Kidney (tissue), 14 donors: Measurements from ENCODE around the gene LRP5. TPM values are rescaled to one million over a fixed set of nuclear protein-coding genes. Genes with fewer than 3 reads are reported as not detected.
"Not testable (repeated sequence)": the region's sequence is repeated elsewhere in the genome, so short reads cannot be mapped to it uniquely, and the experiment has no call there.

Source experiments
- DNase-seq, 5 donors: peaks; one replicate each; pipeline ENCODE4 v3.0.0-alpha.2; 2013 to 2020
- FAIRE-seq: peaks from 2 replicates; lab custom pipeline; 2012; peaks lifted over from hg19 to GRCh38; lab: Jason Lieb, UNC
- H3K27ac ChIP-seq, 2 donors: one replicate each; pipeline ENCODE4 v1.7.0; 2013; ENCODE audit warnings: low read depth in 2 of 2, low read length in 2 of 2, inconsistent platforms in 1 of 2
- H3K27me3 ChIP-seq: one replicate; pipeline ENCODE4 v1.7.1; 2013; ENCODE audit warnings: low read length, inconsistent platforms; ENCODE audit not compliant: control insufficient read depth, insufficient read depth
- H3K36me3 ChIP-seq, 3 donors: one replicate each; pipeline versions ENCODE4 v1.7.0 to v1.7.1; 2013; ENCODE audit warnings: low read length in 3 of 3, control low read depth in 1 of 3, inconsistent platforms in 1 of 3; ENCODE audit not compliant: insufficient read depth in 3 of 3, control insufficient read depth in 2 of 3
- H3K4me1 ChIP-seq, 3 donors: one replicate each; pipeline versions ENCODE4 v1.7.0 to v1.7.1; 2013; ENCODE audit warnings: low read length in 3 of 3, inconsistent platforms in 1 of 3, low read depth in 1 of 3; ENCODE audit not compliant: control insufficient read depth in 2 of 3, insufficient read depth in 2 of 3
- H3K4me3 ChIP-seq, 3 donors: one replicate each; pipeline versions ENCODE4 v1.7.0 to v1.8.1; 2013; ENCODE audit warnings: low read length in 3 of 3, control low read depth in 1 of 3, inconsistent platforms in 1 of 3
- H3K9ac ChIP-seq, 3 donors: one replicate each; pipeline versions ENCODE4 v1.7.0 to v1.7.1; 2013; ENCODE audit warnings: low read length in 3 of 3, control low read depth in 1 of 3, inconsistent platforms in 1 of 3
- H3K9me3 ChIP-seq, 3 donors: one replicate each; pipeline versions ENCODE4 v1.7.0 to v1.7.1; 2013; ENCODE audit warnings: low read length in 3 of 3, control low read depth in 1 of 3, inconsistent platforms in 1 of 3; ENCODE audit not compliant: control insufficient read depth in 2 of 3, insufficient read depth in 1 of 3
- CTCF ChIP-seq: IDR thresholded peaks from 3 replicates; pipeline ENCODE4 v1.5.1; 2012; ENCODE audit warnings: mild to moderate bottlenecking, moderate library complexity, borderline replicate concordance; ENCODE audit not compliant: insufficient read depth; ENCODE audit errors: extremely low read depth
- intact Hi-C: fragments of 100-400 bp; cut with DNase I; formaldehyde crosslinking; loops from one replicate; pipeline ENCODE4 v1.11.1; 2022
- polyA plus RNA-seq: library from polyadenylated mRNA; stranded (reverse); fragments of 350-450 nt; fragmentation: Illumina TruSeq; extraction: RNeasy Lipid Tissue Mini Kit (QIAGEN cat#74804); gene quantifications from one replicate; pipeline ENCODE4 v1.2.3, GENCODE V29; 2014; ENCODE audit warnings: low read depth, low replicate concordance; ENCODE audit not compliant: insufficient read depth
- total RNA-seq: library from RNA; stranded (reverse); fragmentation: NEBNext Ultra II Directional; extraction: Animal tissue kit (Norgen Biotek cat#: 25700); gene quantifications from one replicate; pipeline ENCODE4 v1.2.1, GENCODE V29; 2021
- donor health status: control.
- donor health status: control.
- donor health status: control.
- donor health status: control.
- donor health status: control.
- donor health status: DM: yes; HTN: yes; CAD: no.
- donor health status: Normal renal cell carcinoma (clear cell type).

LRP5 gene
- total and polyA plus RNA-seq, 2 donors from 2014 or later: 55.4 to 71.3 TPM

DNA sequence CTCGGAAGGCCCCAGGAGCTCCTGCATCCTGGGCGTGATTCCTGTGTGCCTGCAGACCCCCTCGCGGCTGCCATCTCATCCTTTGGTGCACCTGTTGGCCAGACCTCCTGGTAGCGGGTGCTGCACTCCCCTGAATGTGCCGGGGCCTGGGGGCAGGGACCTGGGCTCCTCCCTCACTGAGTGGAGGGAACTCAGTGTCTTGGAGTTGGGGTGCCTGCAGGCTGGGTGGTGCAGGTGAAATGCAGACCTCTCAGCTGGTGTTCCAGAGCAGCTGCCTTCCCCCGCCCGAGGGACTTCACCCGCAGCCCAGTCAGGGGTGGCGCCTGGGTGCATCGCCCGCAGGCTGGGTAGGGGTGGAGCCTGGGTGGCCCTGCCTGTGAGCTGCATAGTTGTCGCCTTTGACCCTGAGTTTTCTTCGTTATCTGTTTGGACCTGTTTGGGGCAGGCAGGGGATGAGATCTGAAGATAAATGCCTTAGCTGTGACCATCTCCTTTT lies 31.4 kb downstream of the LRP5 start:
- intact Hi-C loops: no loop called here
- FAIRE-seq: no peak
- TF ChIP-seq CTCF: no peak
- Histone ChIP-seq H3K4me3 (no peak overlapping the region), H3K9ac (peak overlapping the region in 1 of 3 donors; percentile 7), H3K4me1 (peaks cover 0 to 29% (median 20%) of the 10 kb centered on the region in 3 donors), H3K36me3 (no peaks in the 10 kb centered on the region), H3K27ac (peak overlapping the region in 1 of 2 donors; percentile 78), H3K9me3 (no peaks in the 10 kb centered on the region), H3K27me3 (no peaks in the 10 kb centered on the region)
- DNase-seq: no peak

DNA sequence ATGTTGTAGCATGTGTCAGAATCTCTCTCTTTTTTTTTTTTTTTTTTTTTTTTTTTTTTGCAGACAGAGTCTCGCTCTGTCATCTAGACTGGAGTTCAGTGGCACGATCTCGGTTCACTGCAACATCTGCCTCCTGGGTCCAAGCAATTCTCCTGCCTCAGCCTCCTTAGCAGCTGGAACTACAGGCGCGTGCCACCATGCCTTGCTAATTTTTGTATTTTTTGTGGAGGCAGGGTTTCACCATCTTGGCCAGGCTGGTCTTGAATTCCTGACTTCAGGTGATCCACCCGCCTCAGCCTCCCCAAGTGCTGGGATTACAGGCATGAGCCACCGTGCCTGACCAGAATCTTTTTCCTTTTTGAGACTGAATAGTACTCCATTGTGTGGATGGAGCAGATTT lies 32.4 kb downstream of the LRP5 start:
- H3K4me1 ChIP-seq: peaks cover 0 to 32% (median 20%) of the 10 kb centered on the region in 3 donors
- H3K9me3 ChIP-seq, H3K4me3 ChIP-seq, H3K36me3 ChIP-seq, FAIRE-seq, H3K9ac ChIP-seq, DNase-seq, H3K27ac ChIP-seq, H3K27me3 ChIP-seq, intact Hi-C loops: not testable (repeated sequence)

DNA sequence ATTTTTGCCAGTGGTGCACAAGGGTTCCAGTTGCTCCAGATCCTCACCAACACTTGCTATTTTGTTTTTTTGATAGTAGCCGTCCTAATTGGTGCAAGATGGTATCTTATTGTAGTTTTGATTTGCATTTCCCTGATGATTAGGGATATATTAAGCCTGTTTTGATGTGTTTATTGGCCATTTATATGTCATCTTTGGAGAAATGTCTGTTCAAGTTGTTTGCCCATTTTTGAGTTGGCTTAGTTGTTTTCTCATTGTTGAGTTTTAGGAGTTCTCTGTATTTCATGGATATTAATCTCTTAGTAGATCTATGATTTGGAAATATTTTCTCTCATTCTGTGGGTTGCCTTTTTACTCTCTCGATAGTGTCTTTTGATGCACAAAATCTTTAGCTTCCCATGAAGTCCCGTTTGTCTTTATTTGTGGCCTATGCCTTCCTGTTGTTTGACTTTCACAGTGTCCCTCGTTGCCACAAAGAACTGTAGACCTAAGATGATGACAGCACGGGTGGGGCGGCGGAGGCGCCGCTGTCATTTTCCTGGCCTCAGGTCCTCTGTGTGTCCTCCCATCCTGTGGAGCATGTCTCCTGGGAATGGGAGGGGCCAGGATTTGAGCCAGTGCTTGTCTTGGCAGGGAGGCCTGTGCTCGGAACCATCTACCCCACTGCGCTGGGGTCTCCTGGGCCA lies 33.5 kb downstream of the LRP5 start:
- H3K4me3 ChIP-seq: no peak overlapping the region
- H3K9ac ChIP-seq: no peak overlapping the region
- H3K4me1 ChIP-seq: peaks cover 0 to 35% (median 20%) of the 10 kb centered on the region in 3 donors
- intact Hi-C loops: no loop called here
- DNase-seq (peak in 1 of 5 donors; percentile 83), FAIRE-seq (no peak)
- no peaks in the 10 kb centered on the region for H3K36me3 ChIP-seq
- no peak overlapping the region for H3K27ac ChIP-seq
- H3K27me3 ChIP-seq: no peaks in the 10 kb centered on the region
- TF ChIP-seq CTCF: no peak
- no peaks in the 10 kb centered on the region for H3K9me3 ChIP-seq

DNA sequence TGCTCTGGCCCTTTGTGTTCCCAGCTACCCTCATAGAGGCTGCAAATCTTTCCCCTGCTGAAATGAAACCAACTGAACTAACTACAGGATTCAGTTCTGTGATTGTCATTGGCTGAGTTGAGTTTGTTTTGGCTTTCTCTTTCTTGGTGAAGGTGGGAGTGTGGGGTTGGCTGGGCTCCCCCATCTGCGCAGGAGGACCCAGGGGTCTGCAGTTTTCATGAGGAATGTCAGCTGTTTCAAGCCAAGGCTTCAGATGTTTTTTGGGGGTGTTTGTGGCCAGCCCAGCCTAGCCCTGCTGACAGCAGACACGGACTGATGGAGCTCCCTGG lies 34.0 kb downstream of the LRP5 start:
- FAIRE-seq: no peak
- no peak overlapping the region for H3K9ac ChIP-seq
- H3K27me3 ChIP-seq: no peaks in the 10 kb centered on the region
- H3K27ac ChIP-seq: no peak overlapping the region
- no peaks in the 10 kb centered on the region for H3K9me3 ChIP-seq
- no peak overlapping the region for H3K4me3 ChIP-seq
- intact Hi-C loops: no loop called here
- no peak for TF ChIP-seq CTCF
- peak in 1 of 5 donors; percentile 79 for DNase-seq
- H3K36me3 ChIP-seq: no peaks in the 10 kb centered on the region
- H3K4me1 ChIP-seq: peaks cover 0 to 30% (median 20%) of the 10 kb centered on the region in 3 donors
